Measurements from ENCODE around the gene GTF3C4.

The GTF3C4 gene

DNA sequence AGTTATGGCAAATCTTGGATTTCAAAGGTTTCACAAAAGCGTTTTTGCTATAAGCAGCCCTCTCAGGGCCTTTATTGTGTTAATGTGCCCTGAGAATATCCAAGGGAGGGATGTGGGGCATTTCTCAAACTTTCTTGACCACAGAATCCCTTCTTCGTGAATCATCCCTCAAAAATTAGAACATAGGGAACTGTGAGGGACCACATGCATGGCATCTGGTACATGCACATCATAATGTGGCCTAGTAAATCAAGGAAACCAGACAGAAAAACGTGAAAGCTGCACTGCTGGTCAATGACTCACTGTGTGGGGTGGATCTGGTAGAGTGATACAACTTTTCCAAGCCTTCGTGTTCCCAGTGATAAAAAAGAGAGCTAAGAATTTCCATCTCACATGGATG lies 22.9 kb upstream of the GTF3C4 start:
- no peak for DNase-seq (ENCODE audit: low read depth in 3 of 3)

DNA sequence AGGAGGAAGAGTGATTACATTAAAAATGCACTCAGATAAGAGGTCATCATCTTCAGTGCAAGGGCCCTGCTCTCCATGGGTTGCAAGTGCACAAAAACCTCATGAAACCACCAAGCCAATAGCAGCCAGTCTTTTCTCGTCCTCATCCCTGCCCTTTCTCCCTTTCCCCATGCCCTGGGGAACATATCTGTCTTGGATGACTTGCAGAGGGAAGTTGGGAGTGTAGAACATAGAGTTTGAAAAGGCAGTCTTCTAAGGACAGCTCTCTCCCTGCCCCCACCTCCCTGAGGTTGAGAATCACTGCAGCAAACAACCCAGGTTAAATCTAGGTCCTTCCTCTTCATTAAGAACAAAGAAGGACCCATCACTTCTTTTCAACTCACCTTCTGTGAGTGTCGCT lies 22.5 kb upstream of the GTF3C4 start:
- no peak for DNase-seq (ENCODE audit: low read depth in 3 of 3)

DNA sequence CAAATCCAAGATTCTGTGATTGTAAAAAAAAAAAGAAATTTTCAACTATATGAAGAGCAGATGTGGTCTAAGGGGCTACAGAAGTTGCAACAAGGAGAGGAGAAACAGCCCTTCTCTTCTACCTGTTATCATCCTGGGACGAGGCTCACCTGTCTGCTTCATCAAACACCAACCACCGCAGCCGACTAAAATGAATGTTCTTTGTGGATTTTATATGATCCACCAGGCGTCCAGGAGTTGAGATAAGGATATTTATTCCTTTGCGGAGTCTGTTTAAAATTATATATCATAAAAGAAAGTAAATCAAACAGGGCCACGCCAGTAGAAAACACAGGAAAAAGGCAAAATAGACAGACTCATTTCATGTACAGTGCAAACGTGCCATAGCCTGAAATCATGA lies 22.0 kb upstream of the GTF3C4 start:
- DNase-seq (ENCODE audit: low read depth in 3 of 3): no peak

DNA sequence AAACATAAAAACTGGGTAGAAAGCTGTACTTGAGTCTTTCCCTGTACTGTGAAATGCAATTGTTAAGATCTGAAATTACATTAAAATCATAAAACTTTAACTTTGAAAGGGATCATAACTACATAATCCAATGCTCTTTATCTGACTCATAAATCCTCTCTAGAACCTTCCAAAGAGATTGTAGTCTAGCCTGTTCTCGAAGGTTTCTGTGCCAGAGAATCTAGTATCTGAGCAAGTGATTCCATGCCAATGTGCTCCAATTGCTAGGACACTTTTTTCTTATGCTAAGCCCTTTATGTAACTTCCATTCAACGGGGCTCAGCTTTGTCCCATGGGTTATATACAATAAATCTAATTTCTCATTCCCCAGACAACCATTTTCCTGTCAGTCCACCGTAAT lies 21.6 kb upstream of the GTF3C4 start:
- DNase-seq (ENCODE audit: low read depth in 3 of 3): no peak

DNA sequence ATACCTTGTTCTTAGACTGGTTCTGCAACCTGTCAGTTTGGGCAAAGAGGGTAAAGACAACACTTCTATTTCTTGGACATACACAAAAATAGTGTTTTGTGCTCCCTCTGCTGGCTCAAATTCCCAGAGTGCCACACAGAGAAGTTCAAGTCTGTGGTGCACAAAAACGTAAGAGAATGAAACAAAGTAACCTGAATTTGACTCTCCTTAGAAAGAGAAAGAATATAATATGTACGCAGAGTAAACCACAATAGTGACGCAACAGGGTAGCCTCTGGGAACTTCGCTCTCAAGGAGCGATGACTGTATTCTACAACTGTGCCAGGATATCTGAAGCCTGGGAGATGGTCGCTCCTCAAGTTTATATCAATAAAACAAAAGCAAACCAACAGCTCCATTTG lies 19.0 kb upstream of the GTF3C4 start:
- DNase-seq (ENCODE audit: low read depth in 3 of 3): no peak

DNA sequence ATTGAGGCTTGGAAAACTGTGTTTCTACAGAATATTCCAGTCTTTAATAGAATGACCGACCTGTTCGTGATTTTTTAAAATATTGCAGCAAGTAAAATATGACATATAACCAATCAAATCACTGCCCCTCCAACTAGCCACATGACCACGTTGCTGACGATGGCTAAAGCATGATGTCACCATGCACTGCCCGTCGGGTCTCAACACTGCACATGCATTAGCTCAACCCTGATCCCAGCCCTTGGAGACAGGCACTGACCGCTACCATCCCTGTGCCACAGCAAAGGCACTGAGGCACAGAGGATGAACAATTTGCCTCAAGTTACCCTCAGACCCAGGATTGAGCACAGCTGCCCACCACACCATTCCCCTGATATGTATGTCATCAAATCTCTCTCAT lies 14.0 kb upstream of the GTF3C4 start:
- DNase-seq (ENCODE audit: low read depth in 3 of 3): no peak

DNA sequence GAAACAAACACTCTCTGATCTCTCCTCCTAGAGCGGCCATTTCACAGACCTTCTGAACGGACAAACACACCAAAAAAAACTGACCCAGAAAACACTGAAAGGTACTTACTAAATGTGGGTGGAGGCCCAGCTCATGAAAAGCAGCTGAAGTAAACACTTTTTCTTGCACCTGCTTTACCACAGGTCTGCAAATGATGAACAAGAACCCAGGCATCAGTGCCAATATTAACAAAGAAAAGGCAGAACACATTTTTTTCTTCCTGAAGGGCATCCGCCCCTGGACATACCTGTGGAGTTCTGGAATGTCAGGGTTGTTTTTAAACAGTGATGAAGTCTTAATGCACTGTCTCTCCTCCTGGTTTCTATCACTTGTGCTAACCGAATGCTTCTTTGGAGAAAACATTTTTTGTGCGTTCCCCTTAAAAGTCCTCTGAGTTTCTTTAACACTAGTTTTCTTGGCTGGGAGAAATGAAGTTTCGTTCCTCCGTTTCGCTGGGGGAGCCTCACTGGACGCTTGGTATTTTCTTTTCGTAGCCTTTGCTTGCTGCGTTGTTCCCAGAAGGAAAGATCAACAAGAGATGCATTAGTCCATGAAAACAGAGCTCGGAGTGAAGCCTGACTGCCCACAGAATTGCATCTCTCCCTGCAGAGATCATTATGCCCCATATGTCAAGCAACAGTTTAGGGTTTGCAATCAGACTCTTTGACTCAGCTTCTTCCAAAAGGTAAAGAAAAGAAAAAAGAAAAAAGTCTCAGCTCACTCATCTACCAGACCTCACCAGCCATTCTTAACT lies 7.9 kb upstream of the GTF3C4 start:
- DNase-seq (ENCODE audit: low read depth in 3 of 3): no peak

DNA sequence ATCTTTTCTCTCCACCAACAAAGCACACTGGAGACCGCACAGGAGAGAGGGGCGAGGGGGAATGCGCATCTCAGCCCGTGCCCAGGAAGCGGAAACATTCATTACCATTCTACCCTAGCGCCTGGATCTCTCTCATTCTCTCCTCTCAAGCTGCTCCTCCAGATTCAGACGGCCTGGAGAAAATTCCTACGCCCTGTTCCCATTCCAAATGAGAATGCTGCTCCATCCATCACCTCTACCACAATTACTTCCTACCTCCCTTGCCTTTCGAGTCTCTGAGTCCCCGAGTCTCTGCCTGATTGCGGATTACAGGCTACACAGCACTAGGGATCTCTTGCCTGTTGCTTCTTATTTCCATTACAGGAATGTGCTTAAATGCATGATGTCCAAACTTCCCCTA lies 7.1 kb upstream of the GTF3C4 start:
- DNase-seq (ENCODE audit: low read depth in 3 of 3): no peak

DNA sequence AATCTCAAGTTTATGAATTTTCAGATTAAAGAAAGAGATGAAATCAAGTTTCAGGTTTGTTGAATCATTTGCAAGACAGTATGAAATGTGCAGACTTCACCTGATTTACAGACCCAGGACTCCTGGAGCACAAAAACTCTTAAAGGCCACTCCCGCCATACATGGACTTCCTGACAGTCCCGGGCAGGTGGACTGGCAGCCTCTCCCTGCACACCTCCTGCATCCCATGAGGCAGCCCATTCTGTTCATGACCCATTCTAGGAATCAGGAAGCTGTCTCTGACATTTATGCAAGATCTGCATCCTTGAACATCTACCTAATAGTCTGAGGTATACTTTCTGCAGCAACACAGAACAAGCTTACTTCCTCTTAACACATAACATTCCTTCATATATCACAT lies 6.4 kb upstream of the GTF3C4 start:
- no peak for DNase-seq (ENCODE audit: low read depth in 3 of 3)

DNA sequence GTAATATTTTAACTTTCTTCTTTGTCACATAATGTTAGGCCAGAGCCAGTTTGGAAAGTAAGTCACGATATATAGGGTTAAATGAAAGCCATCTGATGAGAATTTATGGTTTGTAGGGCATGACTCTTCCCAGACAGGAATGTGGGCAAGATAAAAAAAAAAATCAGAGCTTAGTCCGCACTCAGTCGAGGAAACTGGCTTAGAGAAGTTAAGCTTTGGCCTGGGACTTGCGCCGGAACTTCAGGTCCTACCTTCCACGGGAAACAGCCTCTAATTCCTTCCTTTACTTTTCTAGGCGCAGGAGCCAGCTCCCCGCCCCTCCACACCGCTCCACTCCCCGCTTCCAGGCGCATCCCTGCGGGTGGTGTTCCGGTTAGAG lies 956 bp upstream of the GTF3C4 start:
- no peak for DNase-seq (ENCODE audit: low read depth in 3 of 3)

DNA sequence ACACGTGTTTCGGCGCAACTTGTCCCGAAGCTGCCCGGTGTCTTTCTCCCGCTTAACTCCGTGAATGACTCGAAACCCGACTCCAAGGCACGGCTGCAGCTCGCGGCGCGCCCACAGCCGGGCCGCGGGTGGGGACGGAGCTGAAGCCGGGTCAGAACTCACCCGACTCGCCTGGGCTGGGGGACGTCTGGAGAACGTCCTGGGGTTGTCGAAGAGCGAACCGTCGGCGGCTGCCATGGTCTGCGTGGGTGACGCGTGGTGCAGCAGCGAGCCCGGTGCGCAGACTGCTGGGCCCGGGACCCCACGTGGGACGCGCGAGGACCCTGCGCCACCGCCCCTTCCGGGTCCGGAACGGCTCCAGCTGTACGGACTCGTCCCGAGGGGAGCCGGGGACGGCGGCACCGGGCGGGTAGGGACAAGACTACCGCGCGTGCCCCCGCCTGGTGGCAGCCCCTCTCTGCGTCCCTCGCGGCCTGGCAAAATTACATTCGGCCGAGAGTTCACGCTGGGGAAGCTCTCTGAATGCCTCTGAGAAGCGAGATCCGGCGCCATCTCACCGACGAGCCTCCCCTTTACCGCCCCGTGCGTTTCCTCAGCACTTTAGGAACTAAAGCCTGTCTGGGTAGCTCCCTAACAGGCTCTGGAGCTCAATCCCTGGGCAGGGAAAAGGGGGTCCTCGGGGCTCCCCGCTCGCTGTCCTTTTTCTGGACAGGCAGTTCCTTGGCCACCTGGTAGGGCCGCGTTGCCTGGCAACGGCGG lies 387 bp upstream of the GTF3C4 start, which contains the start of gene DDX31:
TSS of gene DDX31 (minus strand) at position 286 of the 759 bp plus-strand sequence. CDS start at position 237, 49 bp downstream.
- peak; percentile 75 to 80 (median 77) for DNase-seq (ENCODE audit: low read depth in 3 of 3)

DNA sequence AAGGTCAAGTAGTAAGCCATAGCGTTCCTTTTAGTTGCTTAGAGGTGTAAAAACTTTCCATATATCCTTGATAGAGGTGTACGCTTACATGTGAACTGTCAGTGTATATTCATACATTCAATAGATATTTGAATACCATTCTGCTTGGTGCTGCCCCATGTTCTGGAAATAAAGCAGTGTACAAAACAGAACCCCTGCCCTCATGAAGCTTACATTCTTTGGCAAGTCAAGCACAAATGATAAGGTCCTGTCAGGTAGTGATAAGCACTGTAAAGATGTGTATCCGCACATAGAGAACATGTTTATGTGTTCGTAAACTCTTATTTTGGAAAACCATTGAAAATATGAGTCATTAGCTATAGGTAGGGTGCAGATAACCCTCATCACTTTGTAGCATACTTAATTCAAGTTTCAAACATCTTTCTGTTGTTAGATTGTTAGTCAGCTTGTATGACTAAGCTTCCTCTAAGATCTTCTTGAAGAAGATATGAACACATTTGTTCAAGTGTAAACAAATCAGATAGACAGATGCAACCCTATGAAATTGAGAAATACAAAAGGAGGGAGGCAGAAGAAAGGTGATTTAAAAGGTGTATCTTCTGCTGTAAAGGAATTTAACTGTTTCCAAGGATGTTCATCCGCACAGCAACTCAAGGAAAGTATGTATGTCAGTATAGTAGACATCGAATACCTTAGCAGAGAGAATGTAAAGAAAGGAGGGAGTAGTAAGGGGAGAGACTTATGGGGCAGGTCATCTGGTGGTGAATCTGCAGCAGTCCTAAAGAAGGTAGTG lies 1.6 kb downstream of the GTF3C4 start:
- DNase-seq (ENCODE audit: low read depth in 3 of 3): no peak

DNA sequence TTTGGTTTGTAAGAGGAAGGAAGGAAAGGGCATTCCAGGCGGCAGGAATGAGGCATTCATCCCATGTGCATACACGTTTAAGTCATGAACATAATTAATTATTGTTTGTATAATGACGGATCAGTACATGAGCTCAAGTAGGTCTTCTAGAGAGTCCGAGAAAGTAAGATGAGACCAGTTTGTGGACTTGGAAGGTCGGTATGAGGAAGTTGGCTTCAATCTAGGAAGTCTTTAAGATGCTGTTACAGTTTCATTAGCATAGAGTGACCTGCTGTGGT lies 2.1 kb downstream of the GTF3C4 start:
- DNase-seq (ENCODE audit: low read depth in 3 of 3): no peak

DNA sequence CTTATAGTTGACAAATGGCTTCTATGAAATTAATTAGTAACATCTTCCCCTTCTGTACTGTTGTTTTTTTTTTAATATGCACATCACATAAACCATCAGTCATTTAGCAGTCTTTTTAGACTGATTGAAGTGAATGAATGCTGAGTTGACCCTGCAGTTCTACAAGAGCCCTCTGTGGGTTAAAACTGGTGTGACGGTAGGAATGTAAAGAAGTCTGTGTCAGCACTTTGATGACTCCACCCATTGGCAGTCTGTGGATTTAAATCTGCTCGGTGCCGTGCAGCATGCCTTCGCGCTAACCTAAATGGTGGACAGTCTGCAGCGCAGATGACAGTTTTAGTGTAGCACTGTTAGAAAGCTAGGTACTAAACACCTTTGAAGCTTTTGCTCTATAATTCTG lies 3.1 kb downstream of the GTF3C4 start:
- no peak for DNase-seq (ENCODE audit: low read depth in 3 of 3)

DNA sequence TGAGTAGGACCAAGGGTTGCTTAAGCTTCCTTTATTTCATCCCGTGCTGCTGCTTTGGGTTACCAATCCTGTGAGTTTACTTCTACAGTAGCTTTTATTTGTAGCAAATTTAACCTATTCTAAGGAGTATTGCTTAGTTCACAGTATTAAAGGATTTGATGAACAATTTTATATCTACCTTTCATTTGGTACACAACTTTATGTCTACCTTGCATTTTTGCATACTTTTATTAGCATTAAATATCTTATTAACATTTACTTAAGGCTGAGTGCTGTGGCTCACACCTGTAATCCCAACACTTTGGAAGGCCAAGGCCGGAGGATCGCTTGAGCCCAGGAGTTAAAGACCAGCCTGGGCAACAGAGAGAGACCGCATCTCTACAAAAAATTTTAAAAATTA lies 4.2 kb downstream of the GTF3C4 start:
- no peak for DNase-seq (ENCODE audit: low read depth in 3 of 3)

DNA sequence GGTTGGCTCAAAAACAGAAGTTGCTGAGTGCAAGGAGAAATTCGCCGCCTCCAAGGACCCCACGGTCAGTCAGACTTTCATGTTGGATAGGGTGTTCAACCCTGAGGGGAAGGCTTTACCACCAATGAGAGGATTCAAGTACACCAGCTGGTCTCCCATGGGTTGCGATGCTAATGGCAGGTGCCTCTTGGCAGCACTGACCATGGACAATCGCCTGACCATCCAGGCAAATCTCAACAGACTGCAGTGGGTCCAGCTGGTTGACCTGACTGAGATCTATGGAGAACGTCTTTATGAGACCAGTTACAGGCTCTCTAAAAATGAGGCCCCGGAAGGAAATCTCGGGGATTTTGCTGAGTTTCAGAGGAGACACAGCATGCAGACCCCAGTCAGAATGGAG lies 7.7 kb downstream of the GTF3C4 start:
- no peak for DNase-seq (ENCODE audit: low read depth in 3 of 3)

DNA sequence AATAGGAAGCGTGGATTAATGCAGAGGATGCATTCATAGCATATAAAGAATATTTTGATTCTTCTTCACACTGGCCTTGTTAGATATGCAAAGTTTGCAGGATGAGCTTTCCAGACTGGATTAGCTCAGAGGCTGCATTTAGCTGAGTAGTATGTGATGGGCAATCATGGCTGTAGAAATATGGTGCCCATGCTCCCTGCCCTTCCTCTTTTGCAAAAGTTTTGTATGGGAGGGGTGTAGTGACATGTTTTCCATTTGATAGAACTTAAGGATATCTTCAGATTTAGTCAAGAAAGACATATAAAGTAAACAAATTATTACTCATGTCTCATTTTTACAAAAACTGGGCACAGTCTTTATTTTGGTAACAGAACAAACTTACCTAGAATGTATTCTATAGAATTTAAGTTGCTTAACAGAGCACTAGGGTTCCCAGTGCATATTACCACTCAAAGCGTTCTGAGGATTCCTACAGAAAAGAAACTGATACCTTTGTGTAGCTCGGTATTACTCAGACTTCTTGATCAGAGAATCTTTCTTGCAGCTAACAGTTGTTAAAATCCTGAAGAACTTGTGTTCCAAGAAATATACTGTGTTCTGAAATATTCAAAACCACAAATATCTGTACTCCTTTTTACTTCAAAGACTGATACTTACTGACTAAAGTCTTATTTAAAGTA lies 9.8 kb downstream of the GTF3C4 start:
- no peak for DNase-seq (ENCODE audit: low read depth in 3 of 3)

DNA sequence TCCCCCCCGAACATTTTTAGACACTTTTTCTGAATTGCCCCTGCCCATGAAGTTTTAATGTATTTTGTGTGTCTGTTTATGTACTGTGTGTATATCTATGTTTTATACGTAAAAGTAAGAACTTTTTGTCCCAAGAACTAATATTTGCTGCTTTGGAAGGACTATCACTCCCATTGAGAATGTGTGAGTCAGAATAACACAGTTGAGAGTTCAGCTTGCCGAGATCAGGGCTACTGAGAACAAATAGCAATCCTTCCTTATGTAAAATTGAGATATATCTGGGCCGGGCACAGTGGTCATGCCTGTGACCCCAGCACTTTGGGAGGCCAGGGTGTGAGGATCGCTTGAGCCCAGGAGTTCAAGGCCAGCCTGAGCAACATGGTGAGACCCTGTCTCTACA lies 11.3 kb downstream of the GTF3C4 start:
- no peak for DNase-seq (ENCODE audit: low read depth in 3 of 3)

DNA sequence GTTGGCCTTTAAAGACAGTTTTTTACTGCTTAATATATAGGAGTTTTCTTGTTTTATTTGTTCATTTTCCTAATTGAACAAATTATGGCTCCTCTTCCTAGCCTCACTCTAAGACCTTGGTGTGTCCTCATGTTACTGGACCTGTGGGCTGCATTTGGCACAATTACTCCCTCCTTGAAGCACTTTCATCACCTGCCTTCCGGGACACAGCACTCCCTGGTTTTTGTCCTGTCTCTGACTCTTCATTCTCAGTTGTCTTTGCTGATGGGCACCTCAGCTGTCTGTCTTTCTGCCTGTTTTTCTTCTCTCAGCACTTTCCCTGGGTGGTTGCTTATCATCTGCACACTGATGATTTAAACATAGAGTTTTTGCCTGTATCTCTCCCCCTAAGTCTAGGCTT lies 13.6 kb downstream of the GTF3C4 start:
- no peak for DNase-seq (ENCODE audit: low read depth in 3 of 3)

DNA sequence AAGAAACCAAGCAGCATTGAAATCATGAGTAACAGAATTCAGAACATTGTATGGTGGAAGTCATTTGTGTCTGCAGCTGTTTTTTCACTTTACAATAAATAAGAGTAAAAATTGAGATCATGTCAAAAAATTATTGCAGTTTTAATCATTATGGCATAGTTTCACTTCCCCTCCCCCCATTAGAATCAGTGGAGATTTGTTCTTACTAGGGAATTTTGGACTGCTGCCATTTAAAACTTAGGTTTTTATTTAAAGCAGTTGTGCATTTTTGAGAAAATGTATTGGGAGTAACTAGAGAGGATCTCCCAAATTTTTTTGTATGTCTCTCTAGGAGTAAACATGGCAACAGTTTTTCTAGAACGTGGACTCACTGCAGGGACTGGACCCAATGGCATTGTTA lies 20.4 kb downstream of the GTF3C4 start:
- DNase-seq (ENCODE audit: low read depth in 3 of 3): no peak

DNA sequence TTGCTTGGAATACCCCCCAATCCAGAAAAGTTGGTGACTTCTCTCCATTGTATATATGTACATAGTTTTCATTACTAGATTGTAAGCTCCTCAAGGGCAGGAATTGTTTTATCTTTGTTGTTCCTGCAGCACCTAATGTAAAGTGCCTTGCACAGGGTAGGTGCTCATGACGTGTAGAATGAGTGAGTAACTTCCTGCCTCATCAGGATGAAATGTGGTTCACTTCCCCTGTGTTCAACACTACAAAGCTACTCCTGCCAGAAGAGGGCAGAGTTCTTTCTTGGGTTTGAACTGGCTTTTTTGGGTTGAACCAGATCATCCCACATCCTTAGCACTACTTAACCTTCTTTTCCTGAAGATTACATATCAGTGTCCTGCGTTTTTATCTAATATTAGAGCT lies 23.9 kb downstream of the GTF3C4 start:
- DNase-seq (ENCODE audit: low read depth in 3 of 3): no peak

DNA sequence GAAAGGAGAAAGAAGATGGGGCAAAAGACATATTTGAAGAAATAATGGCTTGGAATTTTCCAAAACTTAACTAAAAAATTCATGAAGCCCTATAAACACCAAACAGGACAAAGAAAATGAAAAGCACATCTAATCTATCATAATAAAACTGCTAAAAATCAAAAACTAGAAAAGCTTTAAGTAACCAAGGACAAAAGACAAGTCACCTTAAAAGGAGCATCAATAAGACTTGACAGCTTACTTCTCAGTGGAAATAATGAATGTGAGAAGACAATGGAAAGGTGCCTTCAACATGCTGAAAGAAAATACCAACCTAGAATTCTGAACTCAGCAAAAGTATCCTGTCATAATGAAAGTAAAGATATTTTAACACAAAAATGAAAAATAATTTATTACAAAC lies 27.0 kb downstream of the GTF3C4 start:
- no peak for DNase-seq (ENCODE audit: low read depth in 3 of 3)
